ENCODE results near the gene GOLGA2. TPM values are rescaled to one million over a fixed set of nuclear protein-coding genes. Genes with fewer than 3 reads are reported as not detected.

The GOLGA2 gene
- total RNA-seq, 1 experiment from 2014 or later: 51.0 TPM

DNA sequence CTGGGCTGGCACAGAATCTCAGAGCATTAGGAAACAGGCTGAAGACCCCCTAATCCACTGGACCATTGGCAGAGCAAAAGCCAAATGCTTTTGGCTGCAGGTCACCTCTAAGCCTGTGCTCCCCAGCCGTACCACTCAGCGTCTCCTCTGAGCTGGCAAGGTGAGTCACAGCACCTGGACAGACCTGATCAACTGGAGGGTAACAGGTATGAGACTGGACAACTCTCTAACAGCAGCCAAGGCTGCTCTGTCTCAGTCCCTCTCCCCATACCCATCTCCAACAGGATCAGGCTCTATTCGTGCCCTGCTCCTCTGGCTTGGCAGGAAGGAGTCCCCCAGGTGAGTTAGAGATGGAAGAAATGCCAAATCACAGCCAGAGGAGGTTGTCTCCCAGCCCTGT lies 4.7 kb downstream of the GOLGA2 start:
- H3K27ac ChIP-seq (ENCODE audit: insufficient read length, low read depth, low read length): no peak overlapping the region
- no peaks in the 10 kb centered on the region for H3K79me1 ChIP-seq (ENCODE audit: insufficient read depth, low read depth, low read length, poor library complexity, severe bottlenecking)
- H2BK20ac ChIP-seq (ENCODE audit: low read depth, low read length, poor library complexity, severe bottlenecking): no peak overlapping the region

More for the DNA sequence above, 4.7 kb downstream of the GOLGA2 start:
- no peaks in the 10 kb centered on the region; the same call in 1 of the 2 replicates for H3K27me3 Mint-ChIP-seq (ENCODE audit: low read depth)
- Histone ChIP-seq H3K79me2 (ENCODE audit: insufficient read depth, low read length) (no peaks in the 10 kb centered on the region), H2AFZ (ENCODE audit: low read length) (no peak overlapping the region), H3K9me3 (ENCODE audit: control insufficient read depth, low read depth, low read length) (no peaks in the 10 kb centered on the region), H4K5ac (ENCODE audit: insufficient read length, low read depth, low read length) (no peak overlapping the region), H3K23me2 (ENCODE audit: insufficient read length, low read depth, low read length, poor library complexity, severe bottlenecking) (peaks cover 6% of the 10 kb centered on the region), H4K20me1 (ENCODE audit: control insufficient read depth, insufficient read depth, insufficient read length) (no peaks in the 10 kb centered on the region), H3T11ph (ENCODE audit: low read length) (no peak overlapping the region), H4K8ac (replicated peaks; ENCODE audit: insufficient read length, low read depth, low read length) (no peak overlapping the region), H3K4me1 (ENCODE audit: insufficient read depth, low read length) (no peaks in the 10 kb centered on the region; the same call in 1 of the 2 replicates), H3K9ac (ENCODE audit: extremely low read depth, insufficient read length, low read length) (no peak overlapping the region), H3K27me3 (ENCODE audit: insufficient read depth, low read length) (no peaks in the 10 kb centered on the region), H3K4me2 (ENCODE audit: insufficient read depth, insufficient read length, low read length) (no peak overlapping the region), H2BK120ac (ENCODE audit: low read depth, low read length, poor library complexity, severe bottlenecking) (no peak overlapping the region), H2BK5ac (ENCODE audit: insufficient read length, low read length) (no peak overlapping the region), H3K56ac (ENCODE audit: insufficient read length, low read depth, low read length) (no peak overlapping the region), H2AK5ac (ENCODE audit: insufficient read length, low read length) (no peak overlapping the region), H3K18ac (ENCODE audit: insufficient read length, low read depth, low read length) (no peak overlapping the region), H3K23ac (ENCODE audit: insufficient read length, low read depth, low read length) (no peak overlapping the region), H4K91ac (ENCODE audit: insufficient read length, low read depth, low read length) (no peak overlapping the region), H2BK15ac (ENCODE audit: low read depth, low read length) (no peak overlapping the region), H2BK12ac (ENCODE audit: insufficient read length, low read depth, low read length) (no peak overlapping the region), H3K14ac (ENCODE audit: insufficient read depth, low read length) (no peak overlapping the region), H3K4ac (ENCODE audit: low read depth, low read length) (no peak overlapping the region)
- peaks cover 7 to 40% (median 31%) of the 10 kb centered on the region in 3 experiments; a peak in 6 of 7 replicates for H3K36me3 Mint-ChIP-seq (ENCODE audit: insufficient read depth in 1 of 3, low read depth in 3 of 3)
- WGBS (ENCODE audit: extremely low coverage, insufficient read length, low lambda C conversion rate): no CpG with 5 or more reads among the region's 3 CpGs
- TF ChIP-seq, protein P1, sequence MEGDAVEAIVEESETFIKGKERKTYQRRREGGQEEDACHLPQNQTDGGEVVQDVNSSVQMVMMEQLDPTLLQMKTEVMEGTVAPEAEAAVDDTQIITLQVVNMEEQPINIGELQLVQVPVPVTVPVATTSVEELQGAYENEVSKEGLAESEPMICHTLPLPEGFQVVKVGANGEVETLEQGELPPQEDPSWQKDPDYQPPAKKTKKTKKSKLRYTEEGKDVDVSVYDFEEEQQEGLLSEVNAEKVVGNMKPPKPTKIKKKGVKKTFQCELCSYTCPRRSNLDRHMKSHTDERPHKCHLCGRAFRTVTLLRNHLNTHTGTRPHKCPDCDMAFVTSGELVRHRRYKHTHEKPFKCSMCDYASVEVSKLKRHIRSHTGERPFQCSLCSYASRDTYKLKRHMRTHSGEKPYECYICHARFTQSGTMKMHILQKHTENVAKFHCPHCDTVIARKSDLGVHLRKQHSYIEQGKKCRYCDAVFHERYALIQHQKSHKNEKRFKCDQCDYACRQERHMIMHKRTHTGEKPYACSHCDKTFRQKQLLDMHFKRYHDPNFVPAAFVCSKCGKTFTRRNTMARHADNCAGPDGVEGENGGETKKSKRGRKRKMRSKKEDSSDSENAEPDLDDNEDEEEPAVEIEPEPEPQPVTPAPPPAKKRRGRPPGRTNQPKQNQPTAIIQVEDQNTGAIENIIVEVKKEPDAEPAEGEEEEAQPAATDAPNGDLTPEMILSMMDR (conservative IDR thresholded peaks at IDR 0.05): no peak
- no peak for DNase-seq
- peaks cover 0 to under 1% of the 10 kb centered on the region in 2 experiments; a peak in 1 of 5 replicates for H3K9me3 Mint-ChIP-seq
- no peak overlapping the region for H3K4me3 Mint-ChIP-seq
- H3K27ac Mint-ChIP-seq: no peak overlapping the region; a peak in 1 of 7 replicates
- H3K4me1 Mint-ChIP-seq: peaks cover 4 to 5% of the 10 kb centered on the region in 2 experiments
